Cardiac muscle cell (in vitro differentiated cells and primary cell): ENCODE results near the gene GINM1. TPM values are rescaled to one million over a fixed set of nuclear protein-coding genes. Genes with fewer than 3 reads are reported as not detected.

Experiments used
- DNase-seq, 2 donors: peaks; one replicate each; pipeline versions ENCODE4 v3.0.0 to v3.0.0-alpha.2; 2010 to 2017; ENCODE audit warnings: low read depth in 1 of 2, low spot score in 1 of 2
- H3K27ac ChIP-seq: fragments of 200-600 bp; sonication (generic); 2 replicates; pipeline ENCODE4 v1.5.1; 2016
- H3K27me3 ChIP-seq: fragments of 200-600 bp; sonication (generic); 2 replicates; pipeline ENCODE4 v1.6.0; 2016; ENCODE audit warnings: control low read depth
- H3K36me3 ChIP-seq: fragments of 200-600 bp; sonication (generic); 2 replicates; pipeline ENCODE4 v1.5.1; 2016; ENCODE audit warnings: control low read depth
- H3K4me1 ChIP-seq: fragments of 200-600 bp; sonication (generic); 2 replicates; pipeline ENCODE4 v1.8.1; 2017; ENCODE audit warnings: low read depth, mild to moderate bottlenecking, mixed run types
- H3K4me3 ChIP-seq: fragments of 200-600 bp; sonication (generic); 2 replicates; pipeline ENCODE4 v1.5.1; 2016; ENCODE audit warnings: mild to moderate bottlenecking
- H3K9me3 ChIP-seq: fragments of 200-600 bp; sonication (generic); 2 replicates; pipeline ENCODE4 v1.5.1; 2017; ENCODE audit warnings: low read depth, mild to moderate bottlenecking, control low read depth
- CTCF ChIP-seq: IDR thresholded peaks from 2 replicates; pipeline ENCODE4 v1.5.1; 2012; ENCODE audit warnings: low read depth, mild to moderate bottlenecking, low read length
- polyA plus RNA-seq: library from polyadenylated mRNA; unstranded; fragments of >200 nt; fragmentation: Nextera tagmentation; extraction: Ambion mirVana; gene quantifications from 2 replicates; pipeline ENCODE4 v1.2.1, GENCODE V29; 2016
- total RNA-seq: library from RNA; depleted of rRNA; stranded (reverse); fragments of >200 nt; gene quantifications from 2 replicates; pipeline ENCODE4 v1.2.3, GENCODE V29; 2016

Gene GINM1
- total RNA-seq = 33.0 and 35.8 TPM in 2 replicates
- polyA plus RNA-seq = 50.4 and 68.9 TPM in 2 replicates

- H3K4me1 ChIP-seq = peaks cover 4% of the 10 kb centered on the region
- DNase-seq = peak; percentile 95 to 97
- no peaks in the 10 kb centered on the region for H3K36me3 ChIP-seq
These were observed at the start of gene GINM1 for GRCh38 chr6:149565527-149566409. Gene GINM1, plus strand, starts transcription at chr6:149566375. Its CDS starts 40 bp downstream, at chr6:149566415.

GRCh38 chr6:149529650-149530049 lies 36.5 kb upstream of the GINM1 start:
- no peaks in the 10 kb centered on the region for H3K27me3 ChIP-seq
- TF ChIP-seq CTCF = no peak
- no peaks in the 10 kb centered on the region for H3K4me1 ChIP-seq
- peaks cover 73% of the 10 kb centered on the region for H3K36me3 ChIP-seq
- no peak overlapping the region for H3K4me3 ChIP-seq
- no peaks in the 10 kb centered on the region for H3K9me3 ChIP-seq
- H3K27ac ChIP-seq = no peak overlapping the region
- DNase-seq = no peak

More at GRCh38 chr6:149565527-149566409, at the start of gene GINM1:
- Histone ChIP-seq H3K9me3 (no peaks in the 10 kb centered on the region), H3K27me3 (peaks cover 19% of the 10 kb centered on the region), H3K4me3 (peak within 1 kb of the TSS; percentile 86), H3K27ac (peak within 1 kb of the TSS; percentile 90)
- TF ChIP-seq CTCF = peak; percentile 70

- no peak overlapping the region for H3K27ac ChIP-seq
- H3K4me3 ChIP-seq = no peak overlapping the region
- no peak for TF ChIP-seq CTCF
- no peaks in the 10 kb centered on the region for H3K27me3 ChIP-seq
- no peaks in the 10 kb centered on the region for H3K4me1 ChIP-seq
- no peaks in the 10 kb centered on the region for H3K9me3 ChIP-seq
- peaks cover 74% of the 10 kb centered on the region for H3K36me3 ChIP-seq
- DNase-seq = no peak
These were observed 31.4 kb upstream of the GINM1 start for GRCh38 chr6:149534742-149535141.

DNA sequence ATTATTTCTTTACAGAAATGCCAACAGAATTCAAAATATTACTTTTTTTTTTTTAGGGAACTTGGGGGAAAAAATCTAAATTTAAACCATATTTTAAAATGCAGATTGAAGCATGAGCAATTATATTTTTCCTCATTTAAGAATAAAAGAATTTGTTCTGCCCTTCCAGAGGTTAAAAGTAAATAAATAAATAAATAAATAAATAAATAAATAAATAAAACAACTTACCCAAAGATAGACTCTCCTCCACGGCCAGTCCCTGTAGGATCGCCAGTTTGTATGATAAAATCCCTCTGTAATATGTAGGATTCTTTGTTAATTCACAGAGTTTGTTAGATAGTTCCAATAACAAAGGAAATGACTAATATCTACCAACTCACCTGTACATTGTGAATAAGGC lies 25.0 kb upstream of the GINM1 start:
- H3K36me3 ChIP-seq = peaks cover 30% of the 10 kb centered on the region
- H3K4me1 ChIP-seq = peaks cover 4% of the 10 kb centered on the region
- TF ChIP-seq CTCF = no peak
- H3K9me3 ChIP-seq = no peaks in the 10 kb centered on the region
- no peaks in the 10 kb centered on the region for H3K27me3 ChIP-seq
- no peak overlapping the region for H3K4me3 ChIP-seq
- no peak for DNase-seq
- H3K27ac ChIP-seq = no peak overlapping the region

- Histone ChIP-seq H3K27me3 (peaks cover 17% of the 10 kb centered on the region), H3K36me3 (peaks cover 9% of the 10 kb centered on the region), H3K4me1 (peaks cover 4% of the 10 kb centered on the region), H3K4me3 (peak overlapping the region; percentile 96), H3K9me3 (no peaks in the 10 kb centered on the region), H3K27ac (peak overlapping the region; percentile 99)
- TF ChIP-seq CTCF = no peak
- no peak for DNase-seq
These were observed 21.4 kb upstream of the GINM1 start for GRCh38 chr6:149544646-149545257.
